ENCODE results near the gene TMEM59L. TPM values are rescaled to one million over a fixed set of nuclear protein-coding genes. Genes with fewer than 3 reads are reported as not detected.
A peak's percentile ranks its signal among the peaks of the same experiment; 100 is the strongest.

TMEM59L gene
- total and polyA plus RNA-seq, 9 of the 15 experiments (the other 6 are each of a cell fraction or from before 2014, with no cell fraction given) = 0.37 TPM; not detected in 8

DNA sequence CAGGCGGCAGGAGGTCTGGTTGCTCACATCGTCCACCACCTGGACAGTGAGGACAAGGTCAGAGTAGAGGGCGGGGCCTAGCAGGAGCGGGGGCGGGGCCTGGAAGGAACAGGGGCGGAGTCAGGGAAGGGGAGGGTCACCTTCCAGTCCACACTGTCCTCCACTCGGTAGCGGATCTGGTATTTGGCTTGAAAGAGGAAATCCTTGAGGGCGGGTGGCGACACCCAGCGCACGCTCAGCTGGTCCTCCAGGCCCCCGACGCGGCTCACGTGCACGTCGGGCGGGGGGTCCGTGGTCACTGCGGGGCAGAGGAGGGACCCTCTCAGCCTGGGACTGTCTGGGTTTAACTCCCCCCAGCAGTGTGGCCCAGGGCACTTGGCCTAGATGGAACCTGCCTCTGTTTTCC is 15.9 kb upstream of the TMEM59L start (continued):
- TF ChIP-seq, protein P1, sequence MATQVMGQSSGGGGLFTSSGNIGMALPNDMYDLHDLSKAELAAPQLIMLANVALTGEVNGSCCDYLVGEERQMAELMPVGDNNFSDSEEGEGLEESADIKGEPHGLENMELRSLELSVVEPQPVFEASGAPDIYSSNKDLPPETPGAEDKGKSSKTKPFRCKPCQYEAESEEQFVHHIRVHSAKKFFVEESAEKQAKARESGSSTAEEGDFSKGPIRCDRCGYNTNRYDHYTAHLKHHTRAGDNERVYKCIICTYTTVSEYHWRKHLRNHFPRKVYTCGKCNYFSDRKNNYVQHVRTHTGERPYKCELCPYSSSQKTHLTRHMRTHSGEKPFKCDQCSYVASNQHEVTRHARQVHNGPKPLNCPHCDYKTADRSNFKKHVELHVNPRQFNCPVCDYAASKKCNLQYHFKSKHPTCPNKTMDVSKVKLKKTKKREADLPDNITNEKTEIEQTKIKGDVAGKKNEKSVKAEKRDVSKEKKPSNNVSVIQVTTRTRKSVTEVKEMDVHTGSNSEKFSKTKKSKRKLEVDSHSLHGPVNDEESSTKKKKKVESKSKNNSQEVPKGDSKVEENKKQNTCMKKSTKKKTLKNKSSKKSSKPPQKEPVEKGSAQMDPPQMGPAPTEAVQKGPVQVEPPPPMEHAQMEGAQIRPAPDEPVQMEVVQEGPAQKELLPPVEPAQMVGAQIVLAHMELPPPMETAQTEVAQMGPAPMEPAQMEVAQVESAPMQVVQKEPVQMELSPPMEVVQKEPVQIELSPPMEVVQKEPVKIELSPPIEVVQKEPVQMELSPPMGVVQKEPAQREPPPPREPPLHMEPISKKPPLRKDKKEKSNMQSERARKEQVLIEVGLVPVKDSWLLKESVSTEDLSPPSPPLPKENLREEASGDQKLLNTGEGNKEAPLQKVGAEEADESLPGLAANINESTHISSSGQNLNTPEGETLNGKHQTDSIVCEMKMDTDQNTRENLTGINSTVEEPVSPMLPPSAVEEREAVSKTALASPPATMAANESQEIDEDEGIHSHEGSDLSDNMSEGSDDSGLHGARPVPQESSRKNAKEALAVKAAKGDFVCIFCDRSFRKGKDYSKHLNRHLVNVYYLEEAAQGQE (IDR thresholded peaks at IDR 0.05; ENCODE audit: borderline replicate concordance) = no peak; the same call in 1 of the 2 replicates
- TF ChIP-seq, protein P1 (CRISPR knock-in tag; IDR thresholded peaks at IDR 0.05; ENCODE audit: low read depth) = no peak
- TF ChIP-seq ZBED1 (IDR thresholded peaks at IDR 0.05) = no peak
- TF ChIP-seq, protein P2, sequence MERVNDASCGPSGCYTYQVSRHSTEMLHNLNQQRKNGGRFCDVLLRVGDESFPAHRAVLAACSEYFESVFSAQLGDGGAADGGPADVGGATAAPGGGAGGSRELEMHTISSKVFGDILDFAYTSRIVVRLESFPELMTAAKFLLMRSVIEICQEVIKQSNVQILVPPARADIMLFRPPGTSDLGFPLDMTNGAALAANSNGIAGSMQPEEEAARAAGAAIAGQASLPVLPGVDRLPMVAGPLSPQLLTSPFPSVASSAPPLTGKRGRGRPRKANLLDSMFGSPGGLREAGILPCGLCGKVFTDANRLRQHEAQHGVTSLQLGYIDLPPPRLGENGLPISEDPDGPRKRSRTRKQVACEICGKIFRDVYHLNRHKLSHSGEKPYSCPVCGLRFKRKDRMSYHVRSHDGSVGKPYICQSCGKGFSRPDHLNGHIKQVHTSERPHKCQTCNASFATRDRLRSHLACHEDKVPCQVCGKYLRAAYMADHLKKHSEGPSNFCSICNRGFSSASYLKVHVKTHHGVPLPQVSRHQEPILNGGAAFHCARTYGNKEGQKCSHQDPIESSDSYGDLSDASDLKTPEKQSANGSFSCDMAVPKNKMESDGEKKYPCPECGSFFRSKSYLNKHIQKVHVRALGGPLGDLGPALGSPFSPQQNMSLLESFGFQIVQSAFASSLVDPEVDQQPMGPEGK (CRISPR knock-in tag; IDR thresholded peaks at IDR 0.05; ENCODE audit: borderline replicate concordance) = no peak
- no peak for TF ChIP-seq ZNF778 (CRISPR knock-in tag; IDR thresholded peaks at IDR 0.05)
- no peak for TF ChIP-seq PTTG1 (tag; IDR thresholded peaks at IDR 0.05; ENCODE audit: low read depth)
- TF ChIP-seq ATF1 (CRISPR knock-in tag; IDR thresholded peaks at IDR 0.05) = no peak
- TF ChIP-seq ATF1 (tag; IDR thresholded peaks at IDR 0.05) = peak; percentile 56
- TF ChIP-seq, protein P3, sequence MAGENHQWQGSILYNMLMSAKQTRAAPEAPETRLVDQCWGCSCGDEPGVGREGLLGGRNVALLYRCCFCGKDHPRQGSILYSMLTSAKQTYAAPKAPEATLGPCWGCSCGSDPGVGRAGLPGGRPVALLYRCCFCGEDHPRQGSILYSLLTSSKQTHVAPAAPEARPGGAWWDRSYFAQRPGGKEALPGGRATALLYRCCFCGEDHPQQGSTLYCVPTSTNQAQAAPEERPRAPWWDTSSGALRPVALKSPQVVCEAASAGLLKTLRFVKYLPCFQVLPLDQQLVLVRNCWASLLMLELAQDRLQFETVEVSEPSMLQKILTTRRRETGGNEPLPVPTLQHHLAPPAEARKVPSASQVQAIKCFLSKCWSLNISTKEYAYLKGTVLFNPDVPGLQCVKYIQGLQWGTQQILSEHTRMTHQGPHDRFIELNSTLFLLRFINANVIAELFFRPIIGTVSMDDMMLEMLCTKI (IDR thresholded peaks at IDR 0.05; ENCODE audit: partially characterized antibody) = no peak
- TF ChIP-seq, protein P4, sequence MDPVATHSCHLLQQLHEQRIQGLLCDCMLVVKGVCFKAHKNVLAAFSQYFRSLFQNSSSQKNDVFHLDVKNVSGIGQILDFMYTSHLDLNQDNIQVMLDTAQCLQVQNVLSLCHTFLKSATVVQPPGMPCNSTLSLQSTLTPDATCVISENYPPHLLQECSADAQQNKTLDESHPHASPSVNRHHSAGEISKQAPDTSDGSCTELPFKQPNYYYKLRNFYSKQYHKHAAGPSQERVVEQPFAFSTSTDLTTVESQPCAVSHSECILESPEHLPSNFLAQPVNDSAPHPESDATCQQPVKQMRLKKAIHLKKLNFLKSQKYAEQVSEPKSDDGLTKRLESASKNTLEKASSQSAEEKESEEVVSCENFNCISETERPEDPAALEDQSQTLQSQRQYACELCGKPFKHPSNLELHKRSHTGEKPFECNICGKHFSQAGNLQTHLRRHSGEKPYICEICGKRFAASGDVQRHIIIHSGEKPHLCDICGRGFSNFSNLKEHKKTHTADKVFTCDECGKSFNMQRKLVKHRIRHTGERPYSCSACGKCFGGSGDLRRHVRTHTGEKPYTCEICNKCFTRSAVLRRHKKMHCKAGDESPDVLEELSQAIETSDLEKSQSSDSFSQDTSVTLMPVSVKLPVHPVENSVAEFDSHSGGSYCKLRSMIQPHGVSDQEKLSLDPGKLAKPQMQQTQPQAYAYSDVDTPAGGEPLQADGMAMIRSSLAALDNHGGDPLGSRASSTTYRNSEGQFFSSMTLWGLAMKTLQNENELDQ (CRISPR knock-in tag; IDR thresholded peaks at IDR 0.05; ENCODE audit: borderline replicate concordance) = no peak
- TF ChIP-seq BRD9 (IDR thresholded peaks at IDR 0.05; ENCODE audit: low read depth, partially characterized antibody) = no peak
- no peak for TF ChIP-seq ZFP30 (CRISPR knock-in tag; IDR thresholded peaks at IDR 0.05; ENCODE audit: borderline replicate concordance)
- TF ChIP-seq MBD2 (IDR thresholded peaks at IDR 0.05; ENCODE audit: borderline replicate concordance, low read depth) = no peak
- TF ChIP-seq CHD1 (IDR thresholded peaks at IDR 0.05; ENCODE audit: low read length) = no peak
- no peak for TF ChIP-seq ZNF707 (CRISPR knock-in tag; conservative IDR thresholded peaks at IDR 0.05)
